HG03103 (cell line): ENCODE measurements around the gene TNPO3.
"Not testable (repeated sequence)": the region's sequence is repeated elsewhere in the genome, so short reads cannot be mapped to it uniquely, and the experiment has no call there.

Source experiments
- ATAC-seq: cut with Tn5 transposase; IDR thresholded peaks from one replicate; pipeline ENCODE4 v1.9.1; 2021; ENCODE audit warnings: low read depth; ENCODE audit not compliant: unreplicated experiment

The TNPO3 gene

DNA sequence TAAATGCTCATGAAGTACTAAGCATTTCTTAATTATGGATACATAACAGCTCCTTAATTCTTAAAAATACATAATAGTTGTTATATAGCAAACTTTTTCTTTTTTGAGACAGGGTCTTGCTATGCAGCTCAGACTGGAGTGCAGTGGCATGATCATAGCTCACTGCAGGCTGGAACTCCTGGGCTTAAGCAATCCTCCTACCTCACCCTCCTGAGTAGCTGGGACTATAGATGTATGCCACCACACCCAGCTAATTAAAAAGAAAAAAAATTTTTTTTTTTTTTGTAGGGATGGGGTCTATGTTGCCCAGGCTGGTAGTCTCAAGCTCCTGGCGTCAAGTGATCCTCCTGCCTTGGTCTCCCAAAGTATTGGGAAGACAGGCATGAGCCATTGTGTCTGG lies 86.3 kb downstream of the TNPO3 start:
- ATAC-seq, result no peak

- peak; percentile 63 for ATAC-seq
Measured at GRCh38 chr7:128963327-128963757, 91.6 kb downstream of the TNPO3 start.

DNA sequence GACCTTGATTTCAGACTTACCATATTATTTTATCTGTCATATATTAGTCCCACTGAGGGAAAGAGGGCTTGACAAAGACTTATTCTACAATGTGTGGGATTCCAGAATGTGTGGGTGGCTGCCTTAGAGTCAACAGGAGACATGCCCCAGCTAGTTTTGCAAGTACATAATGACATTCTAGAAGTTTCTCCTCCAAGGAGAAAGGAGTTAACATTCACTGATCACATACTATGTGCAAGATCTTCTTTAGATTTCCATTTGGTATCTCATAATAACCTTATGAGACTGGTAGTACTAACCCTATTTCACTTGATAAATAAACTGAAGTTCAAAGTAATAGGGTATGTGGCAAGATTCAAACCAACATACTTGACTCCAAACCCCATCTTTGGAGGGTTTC lies 92.0 kb downstream of the TNPO3 start:
- ATAC-seq, result no peak

DNA sequence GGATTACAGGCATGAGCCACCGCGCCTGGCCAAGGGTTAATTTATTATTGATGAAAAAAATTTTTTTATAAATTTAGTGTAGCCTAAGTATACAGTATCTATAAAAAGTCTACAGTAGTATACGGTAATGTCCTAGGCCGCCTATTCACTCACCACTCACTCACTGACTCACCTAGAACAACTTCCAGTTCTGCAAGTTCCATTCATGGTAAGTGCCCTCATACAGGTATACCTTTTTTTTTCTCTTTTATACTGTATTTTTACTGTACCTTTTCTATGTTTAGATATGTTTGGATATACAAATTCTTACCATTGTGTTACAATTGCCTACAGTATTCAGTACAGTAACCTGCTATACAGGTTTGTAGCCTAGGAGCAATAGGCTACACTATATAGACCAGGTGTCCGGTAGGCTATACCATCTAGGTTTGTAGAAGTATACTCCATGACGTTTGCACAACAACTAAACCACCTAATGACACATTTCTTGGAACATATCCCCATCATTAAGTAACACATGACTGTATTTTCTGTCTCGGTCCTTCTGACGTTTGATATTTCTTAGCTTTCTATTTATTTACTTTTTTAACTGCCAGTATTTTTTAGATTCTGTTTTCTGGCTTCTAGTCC lies 93.8 kb downstream of the TNPO3 start:
- ATAC-seq, result no peak

DNA sequence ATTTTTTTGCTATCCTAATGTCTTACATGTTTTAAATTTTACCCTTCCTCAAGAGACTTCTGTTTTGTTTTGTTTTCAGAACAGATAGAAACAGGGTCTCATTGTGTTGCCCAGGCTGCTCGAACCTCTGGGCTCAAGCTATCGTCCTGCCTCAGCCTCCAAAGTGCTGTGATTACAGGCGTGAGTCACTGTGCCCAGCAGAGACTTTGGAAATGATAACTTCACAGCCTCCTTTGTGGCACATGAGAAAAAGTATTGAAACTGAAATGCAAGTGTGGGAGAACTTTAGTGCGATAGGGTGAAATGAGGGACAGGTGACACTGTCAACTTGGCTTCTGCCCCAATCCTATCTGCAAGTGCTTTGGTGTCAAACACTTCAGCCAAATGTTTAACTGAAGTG lies 95.6 kb downstream of the TNPO3 start:
- ATAC-seq, result no peak

DNA sequence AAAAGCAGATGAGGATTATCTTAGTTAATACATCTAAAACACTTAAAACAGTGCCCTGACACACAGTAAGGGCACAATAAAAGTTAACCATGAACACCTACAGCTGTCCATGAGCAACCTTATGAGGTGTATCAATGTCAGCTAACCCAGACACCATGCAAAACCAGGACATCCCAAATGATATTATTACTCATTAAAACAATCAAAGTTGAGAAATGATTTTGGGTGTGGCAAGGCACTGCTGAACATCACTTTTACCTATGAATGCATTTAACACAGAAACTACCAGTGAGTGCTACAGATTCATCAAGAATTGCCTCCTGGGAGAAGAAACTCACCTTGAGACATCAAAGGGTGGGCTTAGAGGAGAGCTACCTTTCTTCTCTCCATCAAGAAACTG lies 98.9 kb downstream of the TNPO3 start:
- ATAC-seq, result no peak

- no peak for ATAC-seq
Measured at GRCh38 chr7:128954830-128955802, 99.8 kb downstream of the TNPO3 start.

DNA sequence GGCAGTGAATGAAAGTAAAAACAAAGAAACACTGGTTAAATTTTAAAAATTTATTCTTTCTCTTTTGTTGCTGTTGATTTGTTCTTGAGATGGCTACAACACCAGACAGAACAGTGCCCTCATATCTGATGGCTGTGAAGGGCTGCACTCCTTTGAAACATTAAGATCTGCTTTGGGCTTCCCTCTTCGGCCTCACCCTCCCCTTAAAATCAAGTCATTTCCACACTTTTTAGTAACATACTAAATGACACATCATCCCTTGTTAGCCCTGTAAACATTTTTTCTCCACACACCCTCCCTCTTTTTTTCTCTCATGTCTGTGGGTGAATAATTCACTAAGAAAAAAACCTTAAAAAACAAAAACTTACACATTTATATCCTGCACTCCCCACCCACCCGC lies 100.8 kb downstream of the TNPO3 start:
- no peak for ATAC-seq

GRCh38 chr7:128951296-128951695 lies 103.6 kb downstream of the TNPO3 start:
- no peak for ATAC-seq

GRCh38 chr7:128948976-128949760 lies 105.7 kb downstream of the TNPO3 start:
- ATAC-seq, result no peak

DNA sequence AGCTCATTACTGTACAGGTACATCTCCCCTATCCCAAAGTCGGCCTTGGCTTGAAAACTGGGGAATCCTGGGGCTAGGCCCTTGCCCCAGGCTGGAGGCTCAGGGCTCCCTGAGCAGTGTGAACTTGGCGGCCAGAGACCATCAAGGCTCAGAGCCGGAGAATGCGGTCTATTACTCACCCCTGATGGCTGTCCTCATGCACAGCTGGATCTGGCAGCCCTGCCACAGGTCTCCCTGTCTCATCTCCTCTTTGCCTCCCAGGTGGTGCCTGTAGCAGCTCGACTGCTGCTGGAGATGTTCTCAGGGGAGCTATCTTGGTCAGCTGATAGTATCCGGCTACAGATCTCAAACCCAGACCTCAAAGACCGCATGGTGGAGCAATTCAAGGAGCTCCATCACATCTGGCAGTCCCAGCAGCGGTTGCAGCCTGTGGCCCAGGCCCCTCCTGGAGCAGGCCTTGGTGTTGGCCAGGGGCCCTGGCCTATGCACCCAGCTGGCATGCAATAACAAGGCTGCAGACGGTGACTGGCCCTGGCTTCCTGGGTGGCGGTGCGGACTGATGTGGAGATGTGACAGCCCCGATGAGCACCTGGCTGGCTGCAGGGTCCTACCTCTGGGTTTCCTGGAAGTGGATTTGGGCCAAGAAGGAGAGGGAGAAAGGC lies 106.5 kb downstream of the TNPO3 start:
- no peak for ATAC-seq

DNA sequence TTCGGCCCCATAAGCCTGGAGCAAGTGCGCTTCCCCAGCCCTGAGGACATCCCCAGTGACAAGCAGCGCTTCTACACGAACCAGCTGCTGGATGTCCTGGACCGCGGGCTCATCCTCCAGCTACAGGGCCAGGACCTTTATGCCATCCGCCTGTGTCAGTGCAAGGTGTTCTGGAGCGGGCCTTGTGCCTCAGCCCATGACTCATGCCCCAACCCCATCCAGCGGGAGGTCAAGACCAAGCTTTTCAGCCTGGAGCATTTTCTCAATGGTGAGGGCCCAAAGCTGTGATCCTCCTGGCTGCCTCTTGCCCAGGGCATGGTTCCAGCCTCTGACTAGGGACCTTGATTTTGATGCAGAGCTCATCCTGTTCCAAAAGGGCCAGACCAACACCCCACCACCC lies 107.1 kb downstream of the TNPO3 start:
- ATAC-seq, result no peak

DNA sequence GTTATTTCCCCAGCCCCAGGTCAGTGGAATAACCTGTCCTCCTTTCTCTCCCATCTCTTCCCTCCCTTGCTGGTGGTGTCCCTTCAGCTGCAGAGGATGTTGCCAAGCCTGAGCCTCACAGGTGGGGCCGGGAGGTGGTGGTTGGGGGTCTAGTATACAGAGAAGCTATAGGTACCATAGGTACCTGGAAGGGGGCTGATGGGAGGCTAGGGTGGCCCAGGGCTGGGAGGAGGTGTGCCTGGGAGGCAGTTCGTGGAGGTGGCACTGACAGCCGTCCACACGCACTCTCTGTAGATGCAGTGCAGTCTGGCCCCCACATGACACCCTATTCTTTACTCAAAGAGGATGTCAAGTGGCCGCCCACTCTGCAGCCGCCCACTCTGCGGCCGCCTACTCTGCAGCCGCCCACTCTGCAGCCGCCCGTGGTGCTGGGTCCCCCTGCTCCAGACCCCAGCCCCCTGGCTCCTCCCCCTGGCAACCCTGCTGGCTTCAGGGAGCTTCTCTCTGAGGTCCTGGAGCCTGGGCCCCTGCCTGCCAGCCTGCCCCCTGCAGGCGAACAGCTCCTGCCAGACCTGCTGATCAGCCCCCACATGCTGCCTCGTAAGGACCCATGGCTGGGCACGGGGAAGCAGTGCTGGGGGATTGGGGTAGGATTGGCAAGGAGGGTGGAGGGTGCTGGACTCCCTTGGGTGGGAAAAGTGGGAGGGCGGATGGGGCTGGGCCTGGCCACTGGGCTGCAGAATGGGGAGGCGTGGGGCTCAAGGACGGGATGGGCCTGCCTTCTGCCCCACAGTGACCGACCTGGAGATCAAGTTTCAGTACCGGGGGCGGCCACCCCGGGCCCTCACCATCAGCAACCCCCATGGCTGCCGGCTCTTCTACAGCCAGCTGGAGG lies 107.7 kb downstream of the TNPO3 start:
- ATAC-seq, result no peak

DNA sequence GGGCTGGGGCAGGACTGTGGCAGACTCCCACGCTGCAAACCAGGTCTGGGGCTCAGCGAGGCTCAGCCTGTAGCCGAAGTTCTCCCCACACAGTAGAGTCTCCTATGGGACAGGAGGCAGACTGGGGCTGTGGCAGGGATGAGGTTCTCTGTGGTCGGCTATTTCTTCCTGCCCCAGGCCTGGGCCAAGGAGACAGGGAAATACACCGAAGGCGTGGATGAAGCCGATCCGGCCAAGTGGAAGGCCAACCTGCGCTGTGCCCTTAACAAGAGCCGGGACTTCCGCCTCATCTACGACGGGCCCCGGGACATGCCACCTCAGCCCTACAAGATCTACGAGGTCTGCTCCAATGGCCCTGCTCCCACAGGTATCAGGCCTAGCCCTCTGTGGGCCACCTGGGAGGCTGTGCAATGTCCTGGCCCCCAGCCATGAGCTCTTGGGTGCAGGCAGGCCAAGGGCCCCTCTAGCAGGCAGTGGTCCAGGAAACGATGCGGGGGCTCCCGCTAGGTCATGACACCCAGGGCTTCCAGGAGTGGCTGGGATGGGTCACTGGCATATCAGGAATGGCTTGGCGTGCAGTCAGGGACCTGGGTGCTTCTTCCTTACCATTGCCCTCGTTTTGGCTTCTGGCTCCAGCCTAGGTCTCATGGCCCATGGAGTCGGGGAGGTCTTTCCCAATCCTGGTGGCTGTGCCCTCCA lies 109.1 kb downstream of the TNPO3 start:
- ATAC-seq, result no peak

GRCh38 chr7:128944487-128945236 lies 110.2 kb downstream of the TNPO3 start:
- ATAC-seq, result no peak

DNA sequence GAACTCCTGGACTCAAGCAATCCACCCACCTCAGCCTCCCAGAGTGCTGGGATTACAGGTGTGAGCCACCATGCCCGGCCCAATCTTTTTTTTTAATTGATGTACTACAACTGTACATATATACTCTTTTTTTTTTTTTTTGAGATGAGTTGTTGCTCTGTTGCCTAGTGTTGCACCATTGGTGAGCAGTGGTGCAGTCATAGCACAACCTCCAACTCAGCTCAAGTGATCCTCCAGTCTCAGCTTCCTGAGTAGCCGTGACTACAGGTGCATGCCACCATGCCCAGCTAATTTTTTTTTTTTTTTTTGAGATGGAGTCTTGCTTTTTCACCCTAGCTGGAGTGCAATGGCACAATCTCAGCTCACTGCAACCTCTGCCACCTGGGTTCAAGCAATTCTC lies 111.7 kb downstream of the TNPO3 start:
- ATAC-seq, result not testable (repeated sequence)

DNA sequence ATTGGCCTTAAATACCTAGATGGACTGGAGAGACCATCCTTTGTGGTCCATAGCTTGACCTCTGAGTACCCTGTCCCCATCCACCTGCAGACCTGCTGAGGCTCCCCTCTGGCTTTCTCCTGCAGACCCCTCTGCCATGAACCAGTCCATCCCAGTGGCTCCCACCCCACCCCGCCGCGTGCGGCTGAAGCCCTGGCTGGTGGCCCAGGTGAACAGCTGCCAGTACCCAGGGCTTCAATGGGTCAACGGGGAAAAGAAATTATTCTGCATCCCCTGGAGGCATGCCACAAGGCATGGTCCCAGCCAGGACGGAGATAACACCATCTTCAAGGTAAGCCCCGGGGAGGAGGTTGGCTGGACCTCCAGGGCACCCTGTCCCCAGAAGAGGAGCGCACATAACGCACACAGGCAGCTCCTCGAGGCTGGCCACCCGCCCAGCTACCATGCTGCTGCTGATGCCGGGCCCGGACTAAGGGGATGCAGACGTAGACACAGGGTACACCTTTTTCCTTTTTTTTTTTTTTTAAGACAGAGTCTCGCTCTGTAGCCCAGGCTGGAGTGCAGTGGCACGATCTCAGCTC lies 112.9 kb downstream of the TNPO3 start:
- ATAC-seq, result no peak

DNA sequence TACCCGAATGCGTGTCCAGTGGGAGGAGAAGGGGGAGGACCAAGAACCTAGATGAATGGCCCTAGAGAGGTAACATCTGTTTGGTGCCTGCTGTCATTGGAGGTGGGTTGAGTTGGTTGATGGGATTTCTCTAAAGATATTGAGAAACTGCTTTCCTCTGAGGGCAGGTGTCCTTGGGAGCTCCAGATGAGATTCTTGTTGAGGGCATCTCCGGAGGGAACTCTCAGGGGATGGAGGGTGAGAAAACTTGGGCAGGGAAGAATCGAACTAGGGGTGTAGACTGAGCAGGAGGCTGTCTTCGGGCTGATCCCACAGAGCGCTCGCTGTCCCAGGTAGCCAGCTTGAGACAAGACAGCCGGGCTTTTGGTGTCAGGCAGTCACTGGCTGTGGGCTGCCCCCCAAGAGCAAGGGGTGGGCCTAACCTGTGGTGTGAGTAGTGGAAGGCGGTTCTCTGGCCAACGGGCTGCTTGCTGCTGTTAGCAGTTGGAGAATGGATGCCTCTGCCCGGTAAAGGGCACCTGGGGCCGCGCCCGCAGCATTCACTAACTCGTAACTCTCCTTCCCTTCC lies 113.5 kb downstream of the TNPO3 start:
- no peak for ATAC-seq
